ENCODE data around the gene JAKMIP1. TPM values are rescaled to one million over a fixed set of nuclear protein-coding genes. Genes with fewer than 3 reads are reported as not detected.

The JAKMIP1 gene
- total RNA-seq, 1 experiment from 2014 or later, result not detected

- no peak overlapping the region for H3K4me3 Mint-ChIP-seq (ENCODE audit: unreplicated experiment)
- H3K9me3 ChIP-seq, result no peaks in the 10 kb centered on the region
- H3K4me1 ChIP-seq, result no peaks in the 10 kb centered on the region
- H3K27me3 ChIP-seq (replicated peaks; ENCODE audit: control insufficient read depth, insufficient read depth, low read length), result no peaks in the 10 kb centered on the region
- intact Hi-C loops (cut with micrococcal nuclease; ENCODE audit: unreplicated experiment), result no loop called here
- no peak for DNase-seq
- H3K36me3 ChIP-seq (ENCODE audit: control insufficient read depth, insufficient read depth, low read length), result no peaks in the 10 kb centered on the region
- peaks cover 7% of the 10 kb centered on the region for H3K9me3 Mint-ChIP-seq (ENCODE audit: unreplicated experiment)
- peaks cover 12% of the 10 kb centered on the region for H3K27me3 Mint-ChIP-seq (ENCODE audit: insufficient read depth, unreplicated experiment)
- ChIA-PET POLR2A (no interaction called here), CTCF (interaction anchor here (0.6 kb wide), 1 partner anchor 82 kb away, joined by 3 read pairs; no protein-coding TSS in a partner anchor)
- no peak for TF ChIP-seq CTCF (IDR thresholded peaks at IDR 0.05; ENCODE audit: insufficient read depth in 1 of 2, low read depth in 1 of 2, low read length in 1 of 2, severe bottlenecking in 1 of 2, unreplicated experiment in 1 of 2)
- no peaks in the 10 kb centered on the region for H3K4me1 Mint-ChIP-seq (ENCODE audit: low read depth, unreplicated experiment)
- BruUV-seq (replicated peaks), result no TSS peak
- no peak overlapping the region for H3K4me3 ChIP-seq (ENCODE audit: low read depth, low read length)
- no peak overlapping the region for H3K27ac Mint-ChIP-seq (ENCODE audit: unreplicated experiment)
- H3K36me3 Mint-ChIP-seq (ENCODE audit: insufficient read depth, unreplicated experiment), result no peaks in the 10 kb centered on the region
Observed at GRCh38 chr4:6023731-6024130, 176.6 kb downstream of the JAKMIP1 start.

- no TSS peak for BruUV-seq (replicated peaks)
Observed at GRCh38 chr4:6022607-6023288, 177.6 kb downstream of the JAKMIP1 start.

GRCh38 chr4:6021831-6022606 is 178.3 kb downstream of the JAKMIP1 start:
- ChIA-PET POLR2A (no interaction called here), CTCF (no interaction called here)
- Histone ChIP-seq H3K9me3 (no peaks in the 10 kb centered on the region), H3K4me3 (ENCODE audit: low read depth, low read length) (no peak overlapping the region), H3K27me3 (replicated peaks; ENCODE audit: control insufficient read depth, insufficient read depth, low read length) (no peaks in the 10 kb centered on the region), H3K36me3 (ENCODE audit: control insufficient read depth, insufficient read depth, low read length) (no peaks in the 10 kb centered on the region), H3K4me1 (no peaks in the 10 kb centered on the region)
- no peak for DNase-seq
- no peak overlapping the region for H3K4me3 Mint-ChIP-seq (ENCODE audit: unreplicated experiment)
- peaks cover 4% of the 10 kb centered on the region for H3K27me3 Mint-ChIP-seq (ENCODE audit: insufficient read depth, unreplicated experiment)
- no peak overlapping the region for H3K27ac Mint-ChIP-seq (ENCODE audit: unreplicated experiment)
- no peaks in the 10 kb centered on the region for H3K36me3 Mint-ChIP-seq (ENCODE audit: insufficient read depth, unreplicated experiment)
- intact Hi-C loops (cut with micrococcal nuclease; ENCODE audit: unreplicated experiment), result no loop called here
- TF ChIP-seq CTCF (IDR thresholded peaks at IDR 0.05; ENCODE audit: insufficient read depth in 1 of 2, low read depth in 1 of 2, low read length in 1 of 2, severe bottlenecking in 1 of 2, unreplicated experiment in 1 of 2), result no peak
- no TSS peak for BruUV-seq (replicated peaks)
- peaks cover 9% of the 10 kb centered on the region for H3K9me3 Mint-ChIP-seq (ENCODE audit: unreplicated experiment)
- H3K4me1 Mint-ChIP-seq (ENCODE audit: low read depth, unreplicated experiment), result no peaks in the 10 kb centered on the region

More at GRCh38 chr4:6022607-6023288, 177.6 kb downstream of the JAKMIP1 start:
- Mint-ChIP-seq H3K4me3 (ENCODE audit: unreplicated experiment) (no peak overlapping the region), H3K4me1 (ENCODE audit: low read depth, unreplicated experiment) (no peaks in the 10 kb centered on the region), H3K36me3 (ENCODE audit: insufficient read depth, unreplicated experiment) (no peaks in the 10 kb centered on the region), H3K27me3 (ENCODE audit: insufficient read depth, unreplicated experiment) (peaks cover 8% of the 10 kb centered on the region), H3K9me3 (ENCODE audit: unreplicated experiment) (peaks cover 9% of the 10 kb centered on the region), H3K27ac (ENCODE audit: unreplicated experiment) (no peak overlapping the region)
- H3K27me3 ChIP-seq (replicated peaks; ENCODE audit: control insufficient read depth, insufficient read depth, low read length), result no peaks in the 10 kb centered on the region
- H3K4me1 ChIP-seq, result no peaks in the 10 kb centered on the region
- CTCF ChIA-PET, result no interaction called here
- TF ChIP-seq CTCF (IDR thresholded peaks at IDR 0.05; ENCODE audit: insufficient read depth in 1 of 2, low read depth in 1 of 2, low read length in 1 of 2, severe bottlenecking in 1 of 2, unreplicated experiment in 1 of 2), result no peak
- POLR2A ChIA-PET, result no interaction called here
- H3K4me3 ChIP-seq (ENCODE audit: low read depth, low read length), result no peak overlapping the region
- DNase-seq, result no peak
- H3K36me3 ChIP-seq (ENCODE audit: control insufficient read depth, insufficient read depth, low read length), result no peaks in the 10 kb centered on the region
- no peaks in the 10 kb centered on the region for H3K9me3 ChIP-seq
- intact Hi-C loops (cut with micrococcal nuclease; ENCODE audit: unreplicated experiment), result no loop called here
